NK-92 (cell line): Measurements from ENCODE around the gene RNASE8.

Source experiments
- DNase-seq: peaks from one replicate; lab custom pipeline; 2025; ENCODE audit not compliant: unreplicated experiment; lab: John Stamatoyannopoulos, UW

The RNASE8 gene

GRCh38 chr14:21103411-21103709, 45.7 kb downstream of the RNASE8 start:
- DNase-seq: no peak

- peak; percentile 49 for DNase-seq
Measured at GRCh38 chr14:21103710-21104447, 46.3 kb downstream of the RNASE8 start.

- DNase-seq: no peak
Measured at GRCh38 chr14:21104448-21105060, 46.9 kb downstream of the RNASE8 start.

GRCh38 chr14:21105095-21105494, 47.5 kb downstream of the RNASE8 start:
- no peak for DNase-seq

GRCh38 chr14:21106176-21106497, 48.5 kb downstream of the RNASE8 start:
- DNase-seq: no peak

GRCh38 chr14:21106498-21107282, 49.1 kb downstream of the RNASE8 start:
- no peak for DNase-seq

- DNase-seq: no peak
Measured at GRCh38 chr14:21107283-21107800, 49.7 kb downstream of the RNASE8 start.
